ENCODE measurements around the gene XYLT1.

XYLT1 gene

GRCh38 chr16:17063201-17064139, 407.3 kb downstream of the XYLT1 start:
- DNase-seq (ENCODE audit: low read depth, low spot score), result no peak

- no peak for DNase-seq (ENCODE audit: low read depth, low spot score)
Observed at GRCh38 chr16:17062676-17063075, 408.1 kb downstream of the XYLT1 start.

GRCh38 chr16:17061326-17061725, 409.4 kb downstream of the XYLT1 start:
- DNase-seq (ENCODE audit: low read depth, low spot score), result no peak

GRCh38 chr16:17058471-17058870, 412.3 kb downstream of the XYLT1 start:
- no peak for DNase-seq (ENCODE audit: low read depth, low spot score)

- DNase-seq (ENCODE audit: low read depth, low spot score), result no peak
Observed at GRCh38 chr16:17056666-17057065, 414.1 kb downstream of the XYLT1 start.

- no peak for DNase-seq (ENCODE audit: low read depth, low spot score)
Observed at GRCh38 chr16:17053536-17054160, 417.1 kb downstream of the XYLT1 start.

All from activated CD4-positive, CD25-positive, alpha-beta regulatory T cell treated with anti-CD3 and anti-CD28 coated beads, Interleukin-2, amount 50 U/mL, for 16 hours (primary cell).